Thyroid gland (tissue), 4 donors: ENCODE measurements around the gene TNIK.

ENCODE experiments used
- POLR2A ChIP-seq, 2 donors: fragments of 450-650 bp; IDR thresholded peaks; one replicate each; pipeline ENCODE4 v1.6.1; 2017; ENCODE audit warnings: antibody characterized with exemption in 2 of 2, mild to moderate bottlenecking in 2 of 2, moderate library complexity in 1 of 2
- TF ChIP-seq, protein P1 (sequence below), 6 experiments: fragments of 200-600 bp in 3 of 6; fragments of 450-650 bp in 3 of 6; sonication (generic) in 3 of 6; IDR thresholded peaks; one replicate each; pipeline ENCODE4 v1.5.1; 2016 to 2019; ENCODE audit warnings: antibody characterized with exemption in 6 of 6, mild to moderate bottlenecking in 2 of 6, inconsistent platforms in 1 of 6, moderate library complexity in 1 of 6

DNA sequence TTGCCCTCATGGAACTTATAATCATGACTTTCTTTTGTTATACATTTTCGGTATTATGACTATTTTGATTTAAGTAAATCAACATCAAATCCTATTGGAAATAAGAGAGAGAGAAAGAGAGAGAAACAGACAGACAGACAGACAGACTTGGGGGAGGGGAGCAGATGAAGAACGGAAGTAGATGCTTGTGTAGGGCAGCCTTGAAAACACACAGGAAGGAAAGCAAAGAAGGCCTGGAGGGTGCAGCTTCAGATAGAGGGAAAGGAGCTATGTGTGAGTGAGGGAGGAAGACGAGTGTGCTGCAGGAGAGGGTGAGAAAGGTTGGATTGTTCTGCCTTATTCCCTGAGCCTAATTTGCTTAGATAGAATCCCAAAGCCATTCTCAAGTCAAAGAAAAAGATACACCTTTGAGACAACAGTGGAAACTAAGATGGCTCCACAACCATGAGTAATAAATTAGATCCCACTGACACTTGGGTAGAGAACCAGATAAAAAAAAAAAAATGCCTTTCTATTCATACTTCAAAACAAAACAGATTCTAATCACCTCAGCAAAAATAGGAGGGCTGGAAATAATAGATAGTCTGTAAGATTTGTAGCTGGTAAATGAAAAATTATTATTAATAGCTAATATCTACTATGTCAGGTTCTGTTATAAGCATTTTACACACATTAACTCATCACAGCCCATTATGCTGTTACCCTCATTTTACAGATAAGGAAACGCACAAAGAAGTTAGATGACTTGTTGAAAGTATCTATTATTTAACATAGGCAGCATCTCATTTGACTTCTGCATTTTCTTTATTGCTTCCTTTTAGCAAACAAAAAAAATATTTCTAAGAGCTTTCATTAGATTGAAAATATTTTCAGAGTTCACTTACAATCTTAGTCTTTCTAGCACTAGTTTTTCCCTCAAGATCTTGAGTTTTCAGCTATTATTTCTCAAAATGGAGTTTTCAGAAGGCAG, 214.1 kb downstream of the TNIK start:
- TF ChIP-seq, protein P1, sequence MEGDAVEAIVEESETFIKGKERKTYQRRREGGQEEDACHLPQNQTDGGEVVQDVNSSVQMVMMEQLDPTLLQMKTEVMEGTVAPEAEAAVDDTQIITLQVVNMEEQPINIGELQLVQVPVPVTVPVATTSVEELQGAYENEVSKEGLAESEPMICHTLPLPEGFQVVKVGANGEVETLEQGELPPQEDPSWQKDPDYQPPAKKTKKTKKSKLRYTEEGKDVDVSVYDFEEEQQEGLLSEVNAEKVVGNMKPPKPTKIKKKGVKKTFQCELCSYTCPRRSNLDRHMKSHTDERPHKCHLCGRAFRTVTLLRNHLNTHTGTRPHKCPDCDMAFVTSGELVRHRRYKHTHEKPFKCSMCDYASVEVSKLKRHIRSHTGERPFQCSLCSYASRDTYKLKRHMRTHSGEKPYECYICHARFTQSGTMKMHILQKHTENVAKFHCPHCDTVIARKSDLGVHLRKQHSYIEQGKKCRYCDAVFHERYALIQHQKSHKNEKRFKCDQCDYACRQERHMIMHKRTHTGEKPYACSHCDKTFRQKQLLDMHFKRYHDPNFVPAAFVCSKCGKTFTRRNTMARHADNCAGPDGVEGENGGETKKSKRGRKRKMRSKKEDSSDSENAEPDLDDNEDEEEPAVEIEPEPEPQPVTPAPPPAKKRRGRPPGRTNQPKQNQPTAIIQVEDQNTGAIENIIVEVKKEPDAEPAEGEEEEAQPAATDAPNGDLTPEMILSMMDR (IDR thresholded peaks at IDR 0.05), result no peak
- TF ChIP-seq POLR2A (IDR thresholded peaks at IDR 0.05), result no peak
